Astrocyte of the hippocampus (primary cell): ENCODE results near the gene DYRK4.

Source experiments
- DNase-seq: peaks from one replicate; pipeline ENCODE4 v3.0.0; 2011; ENCODE audit warnings: low read depth, low spot score

Gene DYRK4

GRCh38 chr12:4564818-4565217 lies 2.8 kb downstream of the DYRK4 start:
- DNase-seq: no peak

- DNase-seq: no peak
Measured at GRCh38 chr12:4566474-4566873, 4.5 kb downstream of the DYRK4 start.

- DNase-seq: no peak
Measured at GRCh38 chr12:4567073-4567881, 5.3 kb downstream of the DYRK4 start.

GRCh38 chr12:4569261-4569660 lies 7.3 kb downstream of the DYRK4 start:
- DNase-seq: no peak

- no peak for DNase-seq
Measured at GRCh38 chr12:4572680-4573079, 10.7 kb downstream of the DYRK4 start.

GRCh38 chr12:4579305-4580102 lies 17.5 kb downstream of the DYRK4 start:
- peak; percentile 7 for DNase-seq

- no peak for DNase-seq
Measured at GRCh38 chr12:4580281-4580688, 18.3 kb downstream of the DYRK4 start.

GRCh38 chr12:4584281-4584680 lies 22.3 kb downstream of the DYRK4 start:
- DNase-seq: no peak

GRCh38 chr12:4584896-4585295 lies 22.9 kb downstream of the DYRK4 start:
- no peak for DNase-seq

GRCh38 chr12:4586500-4586899 lies 24.5 kb downstream of the DYRK4 start:
- no peak for DNase-seq

GRCh38 chr12:4587108-4587507 lies 25.1 kb downstream of the DYRK4 start:
- DNase-seq: no peak

- no peak for DNase-seq
Measured at GRCh38 chr12:4588916-4589315, 26.9 kb downstream of the DYRK4 start.

- no peak for DNase-seq
Measured at GRCh38 chr12:4589941-4590340, 27.9 kb downstream of the DYRK4 start.

- no peak for DNase-seq
Measured at GRCh38 chr12:4591180-4591687, 29.2 kb downstream of the DYRK4 start.

GRCh38 chr12:4595881-4596280 lies 33.9 kb downstream of the DYRK4 start:
- DNase-seq: no peak

GRCh38 chr12:4603421-4603820 lies 41.4 kb downstream of the DYRK4 start:
- no peak for DNase-seq

GRCh38 chr12:4603946-4604345 lies 41.9 kb downstream of the DYRK4 start:
- no peak for DNase-seq

GRCh38 chr12:4604684-4605193 lies 42.7 kb downstream of the DYRK4 start:
- peak; percentile 92 for DNase-seq

- DNase-seq: no peak
Measured at GRCh38 chr12:4607056-4607455, 45.0 kb downstream of the DYRK4 start.

GRCh38 chr12:4609071-4609470 lies 47.1 kb downstream of the DYRK4 start:
- DNase-seq: no peak

GRCh38 chr12:4610481-4610880 lies 48.5 kb downstream of the DYRK4 start:
- no peak for DNase-seq

- no peak for DNase-seq
Measured at GRCh38 chr12:4615667-4616066, 53.7 kb downstream of the DYRK4 start.

GRCh38 chr12:4621511-4621910 lies 59.5 kb downstream of the DYRK4 start:
- no peak for DNase-seq
